Esophagus muscularis mucosa (tissue), 4 donors: ENCODE data around the gene CHRNA3. TPM values are rescaled to one million over a fixed set of nuclear protein-coding genes. Genes with fewer than 3 reads are reported as not detected.
"Not testable (repeated sequence)": the region's sequence is repeated elsewhere in the genome, so short reads cannot be mapped to it uniquely, and the experiment has no call there.

Experiments
- DNase-seq: peaks from one replicate; pipeline ENCODE4 v3.0.0-alpha.2; 2017; ENCODE audit errors: extremely low spot score
- H3K27ac ChIP-seq, 4 donors: fragments of 200-600 bp; sonication (generic); replicated peaks in 1 of 4; 1 replicate in 3 of 4; 2 replicates in 1 of 4; pipeline ENCODE4 v1.5.1; 2016 to 2019; ENCODE audit warnings: mild to moderate bottlenecking in 1 of 4
- H3K27me3 ChIP-seq, 4 donors: fragments of 200-600 bp; sonication (generic); one replicate each; pipeline versions ENCODE4 v1.5.1 to v1.6.0; 2016 to 2019
- H3K36me3 ChIP-seq, 4 donors: fragments of 200-600 bp; sonication (generic); one replicate each; pipeline ENCODE4 v1.5.1; 2016 to 2019
- H3K4me1 ChIP-seq, 4 donors: fragments of 200-600 bp; sonication (generic); one replicate each; pipeline ENCODE4 v1.5.1; 2016 to 2019
- H3K4me3 ChIP-seq, 4 donors: fragments of 200-600 bp; sonication (generic); 1 replicate in 2 of 4; 2 replicates in 2 of 4; pipeline ENCODE4 v1.5.1; 2016 to 2019; ENCODE audit warnings: mild to moderate bottlenecking in 4 of 4, moderate library complexity in 1 of 4
- H3K9me3 ChIP-seq, 4 donors: fragments of 200-600 bp; sonication (generic); 1 replicate in 3 of 4; 2 replicates in 1 of 4; pipeline ENCODE4 v1.5.1; 2016 to 2019
- CTCF ChIP-seq, 3 experiments: fragments of 200-600 bp in 2 of 3; fragments of 450-650 bp in 1 of 3; sonication (generic) in 2 of 3; IDR thresholded peaks; one replicate each; pipeline ENCODE4 v1.5.1; 2017 to 2019; ENCODE audit warnings: antibody characterized with exemption in 3 of 3, mild to moderate bottlenecking in 2 of 3, moderate library complexity in 1 of 3
- EP300 ChIP-seq: sonication (generic); formaldehyde crosslinking; IDR thresholded peaks from one replicate; pipeline ENCODE4 v1.6.1; 2017; ENCODE audit warnings: antibody characterized with exemption
- POLR2A ChIP-seq: fragments of 450-650 bp; IDR thresholded peaks from one replicate; pipeline ENCODE4 v1.6.1; 2017; ENCODE audit warnings: antibody characterized with exemption, moderate library complexity, mild to moderate bottlenecking, low read depth
- POLR2AphosphoS5 ChIP-seq, 2 donors: sonication (generic); formaldehyde crosslinking; IDR thresholded peaks; one replicate each; pipeline ENCODE4 v1.6.1; 2017; ENCODE audit warnings: antibody characterized with exemption in 2 of 2
- WGBS: methylation state at CpG from one replicate; pipeline ENCODE4 v1.1.5; 2018; 5-methylcytosine and 5-hydroxymethylcytosine counted together
- intact Hi-C: fragments of 100-400 bp; cut with DNase I; formaldehyde crosslinking; loops from one replicate; pipeline ENCODE4 v1.15.1; 2023
- total RNA-seq, 4 donors: library from RNA; depleted of rRNA; stranded (reverse); fragments of >200 nt; gene quantifications; one replicate each; pipeline versions ENCODE4 v1.1.0 to v1.2.1, GENCODE V29; 2016

Gene CHRNA3
- total RNA-seq, 4 donors from 2014 or later = 1.9 to 3.5 (median 3.1) TPM

- no peak overlapping the region for H3K4me3 ChIP-seq
- DNase-seq = no peak
- intact Hi-C loops = loop anchor here (5.0 kb wide), 1 partner anchor 136 kb away; no protein-coding TSS in a partner anchor
- no peaks in the 10 kb centered on the region for H3K36me3 ChIP-seq
- H3K27ac ChIP-seq = no peak overlapping the region
- no peak for TF ChIP-seq POLR2AphosphoS5 (IDR thresholded peaks at IDR 0.05)
- no peak for TF ChIP-seq EP300
- no peak for TF ChIP-seq CTCF (IDR thresholded peaks at IDR 0.05)
- TF ChIP-seq POLR2A = no peak
- H3K27me3 ChIP-seq = peaks cover 0 to 30% (median 22%) of the 10 kb centered on the region in 4 donors
- no peaks in the 10 kb centered on the region for H3K9me3 ChIP-seq
- 81% methylated on average over 2 of the region's 2 CpGs for WGBS
- peaks cover 12 to 29% (median 27%) of the 10 kb centered on the region in 4 donors for H3K4me1 ChIP-seq
Measured at GRCh38 chr15:78616506-78616905, 4.3 kb downstream of the CHRNA3 start.

GRCh38 chr15:78615151-78615589 lies 5.6 kb downstream of the CHRNA3 start:
- H3K27me3 ChIP-seq = peaks cover 0 to 17% (median 10%) of the 10 kb centered on the region in 4 donors
- TF ChIP-seq POLR2AphosphoS5 (IDR thresholded peaks at IDR 0.05) (no peak), POLR2A (no peak), CTCF (IDR thresholded peaks at IDR 0.05) (no peak), EP300 (no peak)
- DNase-seq = no peak
- 87% methylated on average over 2 of the region's 3 CpGs for WGBS
- H3K36me3 ChIP-seq = no peaks in the 10 kb centered on the region
- intact Hi-C loops = loop anchor here (5.0 kb wide), 1 partner anchor 137 kb away; no protein-coding TSS in a partner anchor
- no peak overlapping the region for H3K27ac ChIP-seq
- H3K4me1 ChIP-seq = peaks cover 10 to 18% (median 16%) of the 10 kb centered on the region in 4 donors
- no peaks in the 10 kb centered on the region for H3K9me3 ChIP-seq
- no peak overlapping the region for H3K4me3 ChIP-seq

DNA sequence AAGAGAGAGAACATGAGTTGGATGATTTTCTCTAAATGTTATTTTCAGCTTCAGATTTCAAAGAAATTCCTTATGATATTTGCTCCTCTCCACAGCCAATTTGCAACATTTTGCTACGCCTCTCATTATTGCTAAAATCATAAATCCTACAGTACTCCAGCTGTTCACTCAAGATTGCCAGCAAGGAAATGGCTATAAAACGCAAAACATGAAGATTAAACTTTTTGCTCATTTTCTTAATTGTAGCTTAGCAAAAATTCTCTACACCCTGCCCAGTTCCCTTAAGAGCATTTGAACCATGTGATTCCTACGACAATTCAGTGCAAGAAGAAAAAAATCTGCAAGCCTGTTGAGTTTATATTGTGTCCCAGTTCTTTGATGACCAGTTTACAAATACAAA lies 6.8 kb downstream of the CHRNA3 start:
- no peak overlapping the region for H3K27ac ChIP-seq
- peaks cover 0 to 5% (median 0%) of the 10 kb centered on the region in 4 donors for H3K27me3 ChIP-seq
- DNase-seq = no peak
- 67% methylated on average over 3 of the region's 3 CpGs for WGBS
- intact Hi-C loops = no loop called here
- H3K9me3 ChIP-seq = no peaks in the 10 kb centered on the region
- H3K4me1 ChIP-seq = peaks cover 5 to 7% (median 6%) of the 10 kb centered on the region in 4 donors
- H3K4me3 ChIP-seq = no peak overlapping the region
- no peak for TF ChIP-seq EP300
- no peaks in the 10 kb centered on the region for H3K36me3 ChIP-seq

DNA sequence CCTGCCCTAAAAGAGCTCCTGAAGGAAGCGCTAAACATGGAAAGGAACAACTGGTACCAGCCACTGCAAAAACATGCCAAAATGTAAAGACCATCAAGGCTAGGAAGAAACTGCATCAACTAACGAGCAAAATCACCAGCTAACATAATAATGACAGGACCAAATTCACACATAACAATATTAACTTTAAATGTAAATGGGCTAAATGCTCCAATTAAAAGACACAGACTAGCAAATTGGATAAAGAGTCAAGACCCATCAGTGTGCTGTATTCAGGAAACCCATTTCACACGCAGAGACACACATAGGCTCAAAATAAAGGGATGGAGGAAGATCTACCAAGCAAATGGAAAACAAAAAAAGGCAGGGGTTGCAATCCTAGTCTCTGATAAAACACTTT lies 11.2 kb downstream of the CHRNA3 start:
- H3K9me3 ChIP-seq, H3K27me3 ChIP-seq, H3K36me3 ChIP-seq, DNase-seq, intact Hi-C loops, H3K4me1 ChIP-seq, H3K27ac ChIP-seq, H3K4me3 ChIP-seq: not testable (repeated sequence)
- WGBS = 94% methylated on average over 3 of the region's 3 CpGs

DNA sequence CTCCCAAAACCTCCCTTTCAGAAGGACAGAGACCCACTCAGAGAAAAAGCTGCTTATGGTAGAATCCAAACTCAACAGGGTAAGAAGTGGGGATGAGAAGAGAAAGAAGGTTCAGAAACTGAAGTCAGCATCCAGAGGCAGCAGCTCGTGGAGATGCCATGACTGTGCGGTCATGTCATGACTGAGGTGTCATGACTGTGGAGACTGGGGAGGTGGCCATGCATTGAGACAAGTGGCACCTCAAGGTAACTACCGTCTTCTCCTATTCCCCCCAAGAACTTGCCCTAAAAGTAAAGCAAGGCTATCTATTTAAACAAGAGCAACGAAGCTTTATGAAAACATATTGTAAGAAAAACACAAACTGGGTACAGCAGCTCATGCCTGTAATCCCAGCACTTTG lies 15.1 kb downstream of the CHRNA3 start:
- WGBS = 88% methylated on average over 4 of the region's 4 CpGs
- H3K36me3 ChIP-seq = no peaks in the 10 kb centered on the region
- intact Hi-C loops = no loop called here
- H3K27me3 ChIP-seq = peaks cover 0 to 15% (median 0%) of the 10 kb centered on the region in 4 donors
- no peaks in the 10 kb centered on the region for H3K4me1 ChIP-seq
- peak; percentile 55 for DNase-seq
- H3K4me3 ChIP-seq = no peak overlapping the region
- H3K27ac ChIP-seq = no peak overlapping the region
- H3K9me3 ChIP-seq = no peaks in the 10 kb centered on the region
- TF ChIP-seq POLR2AphosphoS5 (IDR thresholded peaks at IDR 0.05) (no peak), EP300 (no peak), CTCF (IDR thresholded peaks at IDR 0.05) (no peak), POLR2A (no peak)

DNA sequence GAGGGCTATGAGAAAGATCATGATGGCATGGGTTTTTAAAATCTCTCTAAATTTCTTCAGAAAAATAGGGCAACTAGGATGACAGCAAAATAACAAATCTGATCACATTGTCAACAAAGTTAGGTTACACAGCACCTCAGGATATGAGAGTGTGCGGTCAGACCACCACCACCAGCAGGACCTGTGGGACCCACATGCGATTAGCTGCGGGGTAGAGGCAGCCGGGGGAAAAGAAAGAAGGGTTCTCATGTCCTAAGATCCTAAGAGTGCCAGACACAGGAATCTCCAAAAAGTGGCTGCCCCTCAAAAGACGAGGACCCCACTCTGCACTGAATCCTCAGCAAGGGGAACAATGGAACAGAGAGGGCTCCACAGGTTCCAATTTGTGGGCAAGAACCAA lies 15.6 kb downstream of the CHRNA3 start:
- H3K36me3 ChIP-seq = no peaks in the 10 kb centered on the region
- 93% methylated on average over 5 of the region's 5 CpGs for WGBS
- intact Hi-C loops = no loop called here
- DNase-seq = peak; percentile 82
- TF ChIP-seq POLR2A (no peak), CTCF (IDR thresholded peaks at IDR 0.05) (no peak), EP300 (no peak), POLR2AphosphoS5 (IDR thresholded peaks at IDR 0.05) (no peak)
- H3K27me3 ChIP-seq = peaks cover 0 to 15% (median 0%) of the 10 kb centered on the region in 4 donors
- no peaks in the 10 kb centered on the region for H3K9me3 ChIP-seq
- H3K27ac ChIP-seq = no peak overlapping the region
- no peak overlapping the region for H3K4me3 ChIP-seq
- no peaks in the 10 kb centered on the region for H3K4me1 ChIP-seq
